KMS-11 (cell line): ENCODE data around the gene KRT72.

Experiments used
- H2AFZ ChIP-seq: fragments of 200-600 bp; sonication (generic); 2 replicates; pipeline ENCODE4 v1.6.1; 2016; ENCODE audit warnings: antibody characterized with exemption, mixed run types, low read depth
- H3K27ac ChIP-seq: fragments of 200-600 bp; sonication (generic); 2 replicates; pipeline ENCODE4 v1.6.1; 2016; ENCODE audit warnings: mild to moderate bottlenecking, mixed run types
- H3K27me3 ChIP-seq: fragments of 200-600 bp; sonication (generic); 2 replicates; pipeline ENCODE4 v1.6.1; 2017; ENCODE audit warnings: mild to moderate bottlenecking, low read depth, mixed run types, moderate library complexity; ENCODE audit not compliant: insufficient read depth
- H3K36me3 ChIP-seq: fragments of 200-600 bp; sonication (generic); 2 replicates; pipeline ENCODE4 v1.6.1; 2017; ENCODE audit warnings: mild to moderate bottlenecking, mixed run types; ENCODE audit not compliant: insufficient read depth
- H3K4me1 ChIP-seq: fragments of 200-600 bp; sonication (generic); 2 replicates; pipeline ENCODE4 v1.6.1; 2016; ENCODE audit warnings: mild to moderate bottlenecking, low read depth, mixed run types; ENCODE audit not compliant: poor library complexity, severe bottlenecking
- H3K4me2 ChIP-seq: fragments of 200-600 bp; sonication (generic); 2 replicates; pipeline ENCODE4 v1.7.0; 2016; ENCODE audit warnings: mild to moderate bottlenecking, mixed run types
- H3K4me3 ChIP-seq: fragments of 200-600 bp; sonication (generic); IDR thresholded peaks from 2 replicates; pipeline ENCODE4 v1.6.1; 2017; ENCODE audit warnings: low read depth, low read length, mixed read lengths; ENCODE audit not compliant: insufficient read depth
- H3K79me2 ChIP-seq: fragments of 200-600 bp; sonication (generic); 2 replicates; pipeline ENCODE4 v1.6.1; 2016; ENCODE audit warnings: low read depth, mixed run types; ENCODE audit not compliant: insufficient read depth
- H3K9ac ChIP-seq: fragments of 200-600 bp; sonication (generic); 2 replicates; pipeline ENCODE4 v1.6.1; 2016; ENCODE audit warnings: mild to moderate bottlenecking, mixed run types
- H4K20me1 ChIP-seq: fragments of 200-600 bp; sonication (generic); 2 replicates; pipeline ENCODE4 v1.6.1; 2016; ENCODE audit warnings: mild to moderate bottlenecking, mixed run types; ENCODE audit not compliant: insufficient read depth
- TF ChIP-seq, protein P1 (sequence below): fragments of 200-600 bp; sonication (generic); conservative IDR thresholded peaks from 2 replicates; pipeline ENCODE4 v1.6.1; 2017; ENCODE audit warnings: low read depth, mild to moderate bottlenecking, antibody characterized with exemption, low read length, moderate library complexity, mixed read lengths

Gene KRT72

DNA sequence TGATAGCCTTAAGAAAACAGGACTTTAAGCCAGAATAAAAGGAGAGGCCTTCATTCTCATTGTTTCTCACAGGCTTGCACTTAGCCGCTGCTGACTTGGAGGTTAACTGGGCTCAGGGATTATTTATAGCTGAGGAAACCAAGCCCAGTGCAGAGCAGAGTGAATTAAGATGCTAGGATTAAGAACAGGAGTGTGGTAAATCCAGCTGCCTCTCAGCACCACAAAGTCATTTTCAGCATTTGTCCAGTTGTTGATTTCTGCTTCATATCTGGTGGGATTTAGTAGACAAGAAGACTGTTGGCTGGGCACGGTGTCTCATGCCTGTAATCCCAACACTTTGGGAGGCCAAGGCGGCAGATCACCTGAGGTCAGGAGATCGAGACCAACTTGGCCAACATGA, 31.4 kb upstream of the KRT72 start:
- TF ChIP-seq, protein P1, sequence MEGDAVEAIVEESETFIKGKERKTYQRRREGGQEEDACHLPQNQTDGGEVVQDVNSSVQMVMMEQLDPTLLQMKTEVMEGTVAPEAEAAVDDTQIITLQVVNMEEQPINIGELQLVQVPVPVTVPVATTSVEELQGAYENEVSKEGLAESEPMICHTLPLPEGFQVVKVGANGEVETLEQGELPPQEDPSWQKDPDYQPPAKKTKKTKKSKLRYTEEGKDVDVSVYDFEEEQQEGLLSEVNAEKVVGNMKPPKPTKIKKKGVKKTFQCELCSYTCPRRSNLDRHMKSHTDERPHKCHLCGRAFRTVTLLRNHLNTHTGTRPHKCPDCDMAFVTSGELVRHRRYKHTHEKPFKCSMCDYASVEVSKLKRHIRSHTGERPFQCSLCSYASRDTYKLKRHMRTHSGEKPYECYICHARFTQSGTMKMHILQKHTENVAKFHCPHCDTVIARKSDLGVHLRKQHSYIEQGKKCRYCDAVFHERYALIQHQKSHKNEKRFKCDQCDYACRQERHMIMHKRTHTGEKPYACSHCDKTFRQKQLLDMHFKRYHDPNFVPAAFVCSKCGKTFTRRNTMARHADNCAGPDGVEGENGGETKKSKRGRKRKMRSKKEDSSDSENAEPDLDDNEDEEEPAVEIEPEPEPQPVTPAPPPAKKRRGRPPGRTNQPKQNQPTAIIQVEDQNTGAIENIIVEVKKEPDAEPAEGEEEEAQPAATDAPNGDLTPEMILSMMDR = no peak
- H3K4me3 ChIP-seq = no peak overlapping the region
- H3K27ac ChIP-seq = no peak overlapping the region
- no peak overlapping the region for H3K9ac ChIP-seq
- H4K20me1 ChIP-seq = no peaks in the 10 kb centered on the region
- H3K27me3 ChIP-seq = peaks cover 9% of the 10 kb centered on the region; the same call in 1 of the 2 replicates
- H3K36me3 ChIP-seq = no peaks in the 10 kb centered on the region
- no peaks in the 10 kb centered on the region for H3K79me2 ChIP-seq
- H3K4me1 ChIP-seq = no peaks in the 10 kb centered on the region
- no peak overlapping the region for H3K4me2 ChIP-seq
- H2AFZ ChIP-seq = no peak overlapping the region

DNA sequence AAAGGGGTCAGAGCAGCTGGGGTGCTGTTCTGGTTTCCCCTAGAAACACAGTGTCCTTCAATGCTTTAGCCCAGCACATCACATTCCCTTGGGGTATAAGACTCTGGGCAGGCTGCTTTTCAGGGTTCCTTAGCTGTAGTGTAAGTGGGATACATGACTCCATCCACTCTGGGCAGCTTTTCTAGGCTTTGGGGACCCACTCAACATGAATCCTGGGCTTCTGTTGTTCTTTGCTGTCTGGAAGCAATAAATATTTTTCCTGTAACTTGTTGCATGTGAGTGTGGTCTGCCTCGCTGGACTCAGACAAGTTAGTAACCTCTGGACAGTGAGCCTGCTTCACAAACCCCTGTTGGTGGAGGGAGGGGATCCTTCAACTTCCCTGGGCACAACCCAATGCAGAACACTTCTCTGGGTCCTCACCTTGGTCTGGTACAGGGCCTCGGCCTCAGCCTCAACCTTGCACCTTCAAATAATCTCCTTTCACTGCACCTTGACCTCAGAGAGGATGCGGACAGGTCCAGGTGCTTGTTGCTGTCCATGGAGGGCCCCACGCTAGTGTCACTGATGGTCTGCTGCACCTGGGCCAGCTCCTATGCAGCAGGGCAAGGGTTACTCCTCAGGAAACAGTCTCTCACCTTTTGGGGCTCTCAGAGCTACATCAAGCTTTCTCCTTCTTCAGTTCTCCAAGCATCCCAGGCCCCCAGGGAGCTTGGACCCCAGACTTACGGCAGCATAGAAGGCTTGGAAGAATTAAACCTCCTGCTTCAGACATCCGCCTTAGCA, 30.6 kb upstream of the KRT72 start:
- Histone ChIP-seq H3K79me2 (no peaks in the 10 kb centered on the region), H2AFZ (no peak overlapping the region), H3K4me3 (no peak overlapping the region), H3K27me3 (peaks cover 9% of the 10 kb centered on the region; the same call in 1 of the 2 replicates), H3K36me3 (no peaks in the 10 kb centered on the region), H4K20me1 (no peaks in the 10 kb centered on the region), H3K9ac (no peak overlapping the region), H3K27ac (no peak overlapping the region), H3K4me1 (no peaks in the 10 kb centered on the region), H3K4me2 (no peak overlapping the region)
- TF ChIP-seq, protein P1 = no peak

DNA sequence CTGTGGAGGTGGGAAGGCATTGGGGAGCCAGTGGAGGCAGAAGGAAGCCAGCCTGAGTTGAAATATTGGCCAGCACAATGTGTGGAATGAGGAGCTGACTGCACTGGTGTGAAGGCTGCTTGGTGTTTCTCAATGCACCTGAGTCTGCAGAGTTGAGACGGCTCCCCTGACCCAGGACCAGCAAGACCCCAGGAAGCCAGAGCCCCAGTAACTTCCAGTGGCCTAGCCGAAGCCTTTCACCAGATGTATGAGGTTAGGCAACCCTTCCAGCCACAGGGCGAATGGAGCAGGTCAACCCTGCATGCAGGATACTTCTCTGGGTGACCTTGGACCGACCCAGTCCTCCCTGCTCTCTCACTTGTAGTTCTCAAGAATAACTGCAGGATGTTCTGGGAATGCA, 30.0 kb upstream of the KRT72 start:
- H2AFZ ChIP-seq = no peak overlapping the region
- no peaks in the 10 kb centered on the region for H3K4me1 ChIP-seq
- no peak overlapping the region for H3K27ac ChIP-seq

GRCh38 chr12:52630599-52631200, 29.4 kb upstream of the KRT72 start:
- Histone ChIP-seq H2AFZ (no peak overlapping the region), H3K4me3 (no peak overlapping the region), H3K36me3 (no peaks in the 10 kb centered on the region), H3K27ac (no peak overlapping the region), H4K20me1 (no peaks in the 10 kb centered on the region), H3K4me1 (no peaks in the 10 kb centered on the region), H3K79me2 (no peaks in the 10 kb centered on the region), H3K4me2 (no peak overlapping the region), H3K9ac (no peak overlapping the region), H3K27me3 (peaks cover 9% of the 10 kb centered on the region; the same call in 1 of the 2 replicates)
- TF ChIP-seq, protein P1 = no peak

More for the DNA sequence above, 30.0 kb upstream of the KRT72 start:
- TF ChIP-seq, protein P1 = no peak
- H4K20me1 ChIP-seq = no peaks in the 10 kb centered on the region
- H3K4me2 ChIP-seq = no peak overlapping the region
- H3K27me3 ChIP-seq = peaks cover 9% of the 10 kb centered on the region; the same call in 1 of the 2 replicates
- no peaks in the 10 kb centered on the region for H3K79me2 ChIP-seq
- no peak overlapping the region for H3K9ac ChIP-seq
- H3K36me3 ChIP-seq = no peaks in the 10 kb centered on the region
- no peak overlapping the region for H3K4me3 ChIP-seq
